ENCODE measurements around the gene FBN3. TPM values are rescaled to one million over a fixed set of nuclear protein-coding genes. Genes with fewer than 3 reads are reported as not detected.
"Not testable (repeated sequence)": the region's sequence is repeated elsewhere in the genome, so short reads cannot be mapped to it uniquely, and the experiment has no call there.

The FBN3 gene
- total RNA-seq, 1 experiment from 2014 or later, result 13.7 TPM

GRCh38 chr19:8116437-8117293, 32.7 kb downstream of the FBN3 start:
- Histone ChIP-seq H3K4me3 (ENCODE audit: insufficient read depth, low read depth, low read length) (no peak overlapping the region), H3K27me3 (ENCODE audit: control insufficient read depth, insufficient read depth, low read length) (no peaks in the 10 kb centered on the region), H3K36me3 (replicated peaks; ENCODE audit: control insufficient read depth, insufficient read depth, low read length) (peaks cover 15% of the 10 kb centered on the region)
- DNase-seq, result peak; percentile 57

- no peak for DNase-seq
- Histone ChIP-seq H3K4me3 (ENCODE audit: insufficient read depth, low read depth, low read length) (no peak overlapping the region), H3K36me3 (replicated peaks; ENCODE audit: control insufficient read depth, insufficient read depth, low read length) (peaks cover 15% of the 10 kb centered on the region), H3K27me3 (ENCODE audit: control insufficient read depth, insufficient read depth, low read length) (no peaks in the 10 kb centered on the region)
These were observed 33.5 kb downstream of the FBN3 start for GRCh38 chr19:8115805-8116396.

GRCh38 chr19:8113017-8113416, 36.4 kb downstream of the FBN3 start:
- Histone ChIP-seq H3K27me3 (ENCODE audit: control insufficient read depth, insufficient read depth, low read length) (no peaks in the 10 kb centered on the region), H3K4me3 (ENCODE audit: insufficient read depth, low read depth, low read length) (no peak overlapping the region), H3K36me3 (replicated peaks; ENCODE audit: control insufficient read depth, insufficient read depth, low read length) (peaks cover 25% of the 10 kb centered on the region)
- no peak for DNase-seq

- Histone ChIP-seq H3K36me3 (replicated peaks; ENCODE audit: control insufficient read depth, insufficient read depth, low read length) (peaks cover 19% of the 10 kb centered on the region), H3K27me3 (ENCODE audit: control insufficient read depth, insufficient read depth, low read length) (no peaks in the 10 kb centered on the region), H3K4me3 (ENCODE audit: insufficient read depth, low read depth, low read length) (no peak overlapping the region)
- peak; percentile 45 for DNase-seq
These were observed 38.0 kb downstream of the FBN3 start for GRCh38 chr19:8111376-8111775.

GRCh38 chr19:8110931-8111330, 38.5 kb downstream of the FBN3 start:
- no peaks in the 10 kb centered on the region for H3K27me3 ChIP-seq (ENCODE audit: control insufficient read depth, insufficient read depth, low read length)
- H3K4me3 ChIP-seq (ENCODE audit: insufficient read depth, low read depth, low read length), result no peak overlapping the region
- no peak for DNase-seq
- H3K36me3 ChIP-seq (replicated peaks; ENCODE audit: control insufficient read depth, insufficient read depth, low read length), result peaks cover 21% of the 10 kb centered on the region

GRCh38 chr19:8109890-8110662, 39.3 kb downstream of the FBN3 start:
- DNase-seq, result no peak
- H3K36me3 ChIP-seq (replicated peaks; ENCODE audit: control insufficient read depth, insufficient read depth, low read length), result peaks cover 23% of the 10 kb centered on the region
- no peaks in the 10 kb centered on the region for H3K27me3 ChIP-seq (ENCODE audit: control insufficient read depth, insufficient read depth, low read length)
- no peak overlapping the region for H3K4me3 ChIP-seq (ENCODE audit: insufficient read depth, low read depth, low read length)

GRCh38 chr19:8109455-8109854, 39.9 kb downstream of the FBN3 start:
- Histone ChIP-seq H3K36me3 (replicated peaks; ENCODE audit: control insufficient read depth, insufficient read depth, low read length) (peaks cover 23% of the 10 kb centered on the region), H3K27me3 (ENCODE audit: control insufficient read depth, insufficient read depth, low read length) (no peaks in the 10 kb centered on the region), H3K4me3 (ENCODE audit: insufficient read depth, low read depth, low read length) (no peak overlapping the region)
- peak; percentile 29 for DNase-seq

GRCh38 chr19:8108560-8109445, 40.6 kb downstream of the FBN3 start:
- Histone ChIP-seq H3K27me3 (ENCODE audit: control insufficient read depth, insufficient read depth, low read length) (no peaks in the 10 kb centered on the region), H3K36me3 (replicated peaks; ENCODE audit: control insufficient read depth, insufficient read depth, low read length) (peaks cover 23% of the 10 kb centered on the region), H3K4me3 (ENCODE audit: insufficient read depth, low read depth, low read length) (no peak overlapping the region)
- DNase-seq, result peak; percentile 22

- peaks cover 29% of the 10 kb centered on the region for H3K36me3 ChIP-seq (replicated peaks; ENCODE audit: control insufficient read depth, insufficient read depth, low read length)
- no peak overlapping the region for H3K4me3 ChIP-seq (ENCODE audit: insufficient read depth, low read depth, low read length)
- DNase-seq, result no peak
- H3K27me3 ChIP-seq (ENCODE audit: control insufficient read depth, insufficient read depth, low read length), result no peaks in the 10 kb centered on the region
These were observed 42.0 kb downstream of the FBN3 start for GRCh38 chr19:8107301-8107903.

- H3K27me3 ChIP-seq (ENCODE audit: control insufficient read depth, insufficient read depth, low read length), result no peaks in the 10 kb centered on the region
- no peak for DNase-seq
- H3K36me3 ChIP-seq (replicated peaks; ENCODE audit: control insufficient read depth, insufficient read depth, low read length), result peaks cover 27% of the 10 kb centered on the region
- H3K4me3 ChIP-seq (ENCODE audit: insufficient read depth, low read depth, low read length), result no peak overlapping the region
These were observed 43.9 kb downstream of the FBN3 start for GRCh38 chr19:8105471-8105870.

- H3K4me3 ChIP-seq (ENCODE audit: insufficient read depth, low read depth, low read length); DNase-seq; H3K27me3 ChIP-seq (ENCODE audit: control insufficient read depth, insufficient read depth, low read length): not testable (repeated sequence)
- peaks cover 20% of the 10 kb centered on the region for H3K36me3 ChIP-seq (replicated peaks; ENCODE audit: control insufficient read depth, insufficient read depth, low read length)
These were observed 47.5 kb downstream of the FBN3 start for GRCh38 chr19:8101910-8102309.

- no peak overlapping the region for H3K4me3 ChIP-seq (ENCODE audit: insufficient read depth, low read depth, low read length)
- H3K36me3 ChIP-seq (replicated peaks; ENCODE audit: control insufficient read depth, insufficient read depth, low read length), result peaks cover 23% of the 10 kb centered on the region
- no peak for DNase-seq
- no peaks in the 10 kb centered on the region for H3K27me3 ChIP-seq (ENCODE audit: control insufficient read depth, insufficient read depth, low read length)
These were observed 48.1 kb downstream of the FBN3 start for GRCh38 chr19:8101311-8101710.

GRCh38 chr19:8097681-8098567, 51.5 kb downstream of the FBN3 start:
- Histone ChIP-seq H3K36me3 (replicated peaks; ENCODE audit: control insufficient read depth, insufficient read depth, low read length) (peaks cover 31% of the 10 kb centered on the region), H3K4me3 (ENCODE audit: insufficient read depth, low read depth, low read length) (no peak overlapping the region), H3K27me3 (ENCODE audit: control insufficient read depth, insufficient read depth, low read length) (no peaks in the 10 kb centered on the region)
- DNase-seq, result no peak
